ENCODE measurements around the gene MMEL1. TPM values are rescaled to one million over a fixed set of nuclear protein-coding genes. Genes with fewer than 3 reads are reported as not detected.
"Not testable (repeated sequence)": the region's sequence is repeated elsewhere in the genome, so short reads cannot be mapped to it uniquely, and the experiment has no call there.

Gene MMEL1
- total and polyA plus RNA-seq, 2 experiments from 2014 or later, result 0.93 to 1.8 TPM

DNA sequence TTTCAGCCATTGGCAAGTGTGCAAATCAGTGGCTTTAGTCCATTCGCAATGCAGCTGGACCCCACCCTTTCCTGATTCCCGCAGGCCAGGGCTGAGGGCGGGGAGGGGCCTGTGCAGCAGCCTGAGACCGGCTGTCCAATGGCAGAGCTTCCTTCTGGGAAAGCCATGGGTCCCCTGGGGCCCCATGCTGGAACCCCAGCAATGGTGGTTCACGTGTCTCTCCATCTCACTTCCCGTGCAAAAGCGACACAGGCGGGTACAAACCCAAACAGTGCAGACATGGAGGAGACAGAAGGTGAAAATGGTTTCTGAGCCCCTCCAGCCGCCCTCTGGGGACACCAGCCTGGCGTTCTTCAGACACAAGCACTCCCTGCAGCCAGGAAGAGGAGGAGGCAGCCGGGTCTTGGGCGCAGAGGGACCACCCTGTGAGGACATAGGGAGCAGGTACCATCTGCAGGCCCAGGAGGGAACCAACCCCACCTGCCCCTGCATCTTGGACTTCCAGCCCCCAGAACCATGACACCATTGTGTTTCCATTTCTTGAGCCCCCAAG, 82.4 kb downstream of the MMEL1 start:
- not testable (repeated sequence) for H3K27me3 ChIP-seq; H3K27ac ChIP-seq; H3K9me3 ChIP-seq (ENCODE audit: low read depth); H3K4me1 ChIP-seq (ENCODE audit: insufficient read depth); H3K4me2 ChIP-seq; H3K9me2 ChIP-seq (replicated peaks; ENCODE audit: insufficient read depth); H3K4me3 ChIP-seq; H3K36me3 ChIP-seq (replicated peaks; ENCODE audit: insufficient read depth, low read depth); H4K20me1 ChIP-seq (ENCODE audit: insufficient read depth, poor library complexity, severe bottlenecking); H2AFZ ChIP-seq; DNase-seq (ENCODE audit: low spot score); H3K79me2 ChIP-seq
- WGBS (ENCODE audit: low lambda C conversion rate, missing lambda C conversion rate), result 81% methylated on average over 12 of the region's 12 CpGs

DNA sequence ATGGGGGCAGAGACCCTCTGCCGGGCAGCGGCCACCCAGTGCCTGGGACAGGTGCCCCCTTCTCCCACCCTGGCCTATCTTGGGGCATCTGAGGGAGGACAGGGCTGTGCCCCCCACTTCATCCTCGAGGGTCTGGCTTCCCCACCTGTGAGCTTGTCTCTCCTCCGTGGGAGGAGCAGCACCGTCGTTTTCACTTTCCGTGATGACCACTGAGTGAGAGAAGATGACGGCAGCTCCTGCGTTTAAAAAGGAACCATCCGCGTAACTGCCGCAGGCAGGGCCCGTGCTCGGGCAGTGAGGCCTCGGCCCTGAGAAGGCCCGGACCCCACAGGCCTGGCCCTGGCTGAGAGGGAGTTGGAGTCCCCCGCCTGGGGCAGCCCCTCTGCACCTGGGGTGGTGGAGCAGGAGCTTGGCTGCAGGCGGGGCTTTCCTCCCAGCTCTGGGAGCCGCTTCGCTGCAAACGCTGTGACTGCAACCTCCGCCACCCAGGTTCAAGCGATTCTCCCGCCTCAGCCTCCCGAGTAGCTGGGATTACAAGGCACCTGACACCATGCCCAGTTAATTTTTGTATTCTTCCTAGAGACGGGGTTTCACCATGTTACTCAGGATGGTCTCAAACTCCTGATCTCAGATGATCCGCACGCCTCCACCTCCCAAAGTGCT, 83.3 kb downstream of the MMEL1 start:
- H3K9me2 ChIP-seq (replicated peaks; ENCODE audit: insufficient read depth); H3K4me2 ChIP-seq; DNase-seq (ENCODE audit: low spot score); H3K79me2 ChIP-seq; H3K27ac ChIP-seq; H3K4me3 ChIP-seq; H3K27me3 ChIP-seq; H4K20me1 ChIP-seq (ENCODE audit: insufficient read depth, poor library complexity, severe bottlenecking); H3K9me3 ChIP-seq (ENCODE audit: low read depth); H2AFZ ChIP-seq; H3K36me3 ChIP-seq (replicated peaks; ENCODE audit: insufficient read depth, low read depth): not testable (repeated sequence)
- peaks cover 14% of the 10 kb centered on the region for H3K4me1 ChIP-seq (ENCODE audit: insufficient read depth)
- WGBS (ENCODE audit: low lambda C conversion rate, missing lambda C conversion rate), result 91% methylated on average over 22 of the region's 28 CpGs

DNA sequence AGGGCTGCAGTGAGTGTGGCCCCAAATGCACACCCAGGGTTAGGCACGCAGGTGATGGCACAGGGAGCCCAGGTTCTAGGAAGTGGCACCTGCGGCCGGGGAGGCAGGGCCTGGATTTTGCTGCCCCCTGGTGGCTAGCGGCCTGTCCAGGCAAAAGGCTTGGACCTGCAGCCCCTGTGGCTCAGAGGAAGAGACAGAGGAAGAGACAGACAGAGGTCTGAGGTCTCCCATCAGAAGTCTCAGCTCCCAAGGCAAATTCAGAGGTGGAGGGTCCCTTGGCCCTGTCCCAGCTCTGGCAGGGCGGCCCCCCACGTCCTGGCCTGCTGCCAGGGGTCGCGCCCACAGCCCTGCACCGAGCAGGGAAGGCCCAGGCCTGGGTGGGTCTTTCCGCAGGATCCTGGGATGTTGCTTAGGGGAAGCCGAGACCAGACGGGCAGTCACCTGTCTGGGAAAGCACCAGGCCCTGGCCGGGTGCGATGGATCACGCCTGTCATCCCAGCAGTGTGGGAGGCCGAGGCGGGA, 84.7 kb downstream of the MMEL1 start:
- Histone ChIP-seq H3K27me3 (no peaks in the 10 kb centered on the region), H3K4me3 (no peak overlapping the region), H3K27ac (peak overlapping the region; percentile 88), H2AFZ (no peak overlapping the region), H3K36me3 (replicated peaks; ENCODE audit: insufficient read depth, low read depth) (no peaks in the 10 kb centered on the region), H3K79me2 (no peaks in the 10 kb centered on the region), H3K9me2 (replicated peaks; ENCODE audit: insufficient read depth) (no peaks in the 10 kb centered on the region), H3K9me3 (ENCODE audit: low read depth) (no peaks in the 10 kb centered on the region), H4K20me1 (ENCODE audit: insufficient read depth, poor library complexity, severe bottlenecking) (no peaks in the 10 kb centered on the region), H3K4me2 (peak overlapping the region; percentile 94), H3K4me1 (ENCODE audit: insufficient read depth) (peaks cover 23% of the 10 kb centered on the region)
- TF ChIP-seq, protein P1, sequence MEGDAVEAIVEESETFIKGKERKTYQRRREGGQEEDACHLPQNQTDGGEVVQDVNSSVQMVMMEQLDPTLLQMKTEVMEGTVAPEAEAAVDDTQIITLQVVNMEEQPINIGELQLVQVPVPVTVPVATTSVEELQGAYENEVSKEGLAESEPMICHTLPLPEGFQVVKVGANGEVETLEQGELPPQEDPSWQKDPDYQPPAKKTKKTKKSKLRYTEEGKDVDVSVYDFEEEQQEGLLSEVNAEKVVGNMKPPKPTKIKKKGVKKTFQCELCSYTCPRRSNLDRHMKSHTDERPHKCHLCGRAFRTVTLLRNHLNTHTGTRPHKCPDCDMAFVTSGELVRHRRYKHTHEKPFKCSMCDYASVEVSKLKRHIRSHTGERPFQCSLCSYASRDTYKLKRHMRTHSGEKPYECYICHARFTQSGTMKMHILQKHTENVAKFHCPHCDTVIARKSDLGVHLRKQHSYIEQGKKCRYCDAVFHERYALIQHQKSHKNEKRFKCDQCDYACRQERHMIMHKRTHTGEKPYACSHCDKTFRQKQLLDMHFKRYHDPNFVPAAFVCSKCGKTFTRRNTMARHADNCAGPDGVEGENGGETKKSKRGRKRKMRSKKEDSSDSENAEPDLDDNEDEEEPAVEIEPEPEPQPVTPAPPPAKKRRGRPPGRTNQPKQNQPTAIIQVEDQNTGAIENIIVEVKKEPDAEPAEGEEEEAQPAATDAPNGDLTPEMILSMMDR (IDR thresholded peaks at IDR 0.05; ENCODE audit: poor library complexity), result peak; percentile 86
- no peak for TF ChIP-seq EZH2phosphoT487 (IDR thresholded peaks at IDR 0.05; ENCODE audit: low read depth, severe bottlenecking, unreplicated experiment)
- no peak for TF ChIP-seq EZH2 (IDR thresholded peaks at IDR 0.05; ENCODE audit: borderline replicate concordance)
- WGBS (ENCODE audit: low lambda C conversion rate, missing lambda C conversion rate), result 45% methylated on average over 17 of the region's 17 CpGs
- peak; percentile 91 for DNase-seq (ENCODE audit: low spot score)

DNA sequence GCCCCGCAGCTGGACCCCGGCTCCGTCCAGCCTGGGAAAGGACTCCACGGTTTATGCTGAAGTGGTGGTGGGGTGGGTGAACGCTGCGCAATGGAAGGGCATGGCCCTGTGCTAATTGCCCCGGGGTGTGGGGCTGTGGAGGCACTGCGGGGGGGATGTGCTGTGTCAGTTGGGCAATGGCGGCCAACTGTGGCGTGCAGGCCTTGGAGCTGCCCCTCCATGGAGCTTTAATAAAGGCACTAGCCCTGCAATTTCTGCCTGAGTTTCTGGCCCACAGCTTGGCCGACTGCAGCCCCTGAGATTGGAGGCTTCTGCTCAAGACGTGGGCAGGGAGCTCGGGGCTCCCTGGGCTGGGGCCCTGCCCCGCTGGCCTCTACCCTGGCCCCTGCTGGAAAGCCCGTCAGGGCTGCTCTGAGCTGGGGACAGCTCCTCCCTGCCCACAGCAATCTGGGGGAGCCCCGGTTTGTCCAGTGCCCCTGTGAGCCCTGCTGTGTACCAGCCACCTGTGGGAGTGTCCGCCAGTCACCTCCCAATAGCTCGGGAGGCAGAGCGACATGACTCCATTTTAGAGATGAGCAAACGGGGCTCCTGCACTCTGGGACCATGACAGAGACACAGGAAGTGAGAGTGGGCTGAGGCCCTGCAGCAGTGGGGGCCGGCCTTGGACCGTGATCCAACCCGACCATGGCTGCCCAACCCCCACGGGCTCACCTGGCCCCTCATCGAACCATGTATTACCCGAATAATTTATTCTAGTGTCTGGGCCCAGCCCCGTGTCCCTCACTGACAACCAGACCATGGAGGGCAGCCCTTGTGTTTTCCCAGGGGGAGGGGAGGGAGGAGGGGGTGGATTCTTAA, 85.4 kb downstream of the MMEL1 start:
- peaks cover 23% of the 10 kb centered on the region for H3K4me1 ChIP-seq (ENCODE audit: insufficient read depth)
- H3K27me3 ChIP-seq, result no peaks in the 10 kb centered on the region
- no peaks in the 10 kb centered on the region for H3K36me3 ChIP-seq (replicated peaks; ENCODE audit: insufficient read depth, low read depth)
- peak overlapping the region; percentile 88 for H3K27ac ChIP-seq
- H3K9me2 ChIP-seq (replicated peaks; ENCODE audit: insufficient read depth), result no peaks in the 10 kb centered on the region
- no peaks in the 10 kb centered on the region for H3K9me3 ChIP-seq (ENCODE audit: low read depth)
- peak overlapping the region; percentile 94 for H3K4me2 ChIP-seq
- 27% methylated on average over 21 of the region's 27 CpGs for WGBS (ENCODE audit: low lambda C conversion rate, missing lambda C conversion rate)
- H3K4me3 ChIP-seq, result no peak overlapping the region
- no peaks in the 10 kb centered on the region for H3K79me2 ChIP-seq
- TF ChIP-seq, protein P1 (IDR thresholded peaks at IDR 0.05; ENCODE audit: poor library complexity), result no peak
- TF ChIP-seq EZH2phosphoT487 (IDR thresholded peaks at IDR 0.05; ENCODE audit: low read depth, severe bottlenecking, unreplicated experiment) (no peak), EZH2 (IDR thresholded peaks at IDR 0.05; ENCODE audit: borderline replicate concordance) (no peak)
- no peak for DNase-seq (ENCODE audit: low spot score)
- H4K20me1 ChIP-seq (ENCODE audit: insufficient read depth, poor library complexity, severe bottlenecking), result no peaks in the 10 kb centered on the region
- no peak overlapping the region for H2AFZ ChIP-seq

All from hepatocyte (in vitro differentiated cells).